PFSK-1 (cell line): Measurements from ENCODE around the gene NDEL1.

Experiments
- FOXP2 ChIP-seq: optimal IDR thresholded peaks from 2 replicates; pipeline ENCODE3; 2011; ENCODE audit warnings: borderline replicate concordance, control low read depth, inconsistent platforms; ENCODE audit not compliant: insufficient read depth; ENCODE audit errors: extremely low read length, extremely low read depth
- POLR2AphosphoS5 ChIP-seq: IDR thresholded peaks from 2 replicates; pipeline ENCODE4 v1.6.1; 2012; ENCODE audit warnings: low read depth, mild to moderate bottlenecking, control low read depth, low read length, moderate library complexity
- REST ChIP-seq, 2 experiments: IDR thresholded peaks; 2 replicates each; pipeline versions ENCODE4 v1.6.1 to v1.8.0; 2011 to 2012; ENCODE audit warnings: low read depth in 2 of 2, low read length in 2 of 2, control low read depth in 1 of 2, inconsistent platforms in 1 of 2, mild to moderate bottlenecking in 1 of 2, moderate library complexity in 1 of 2; ENCODE audit not compliant: insufficient read depth in 1 of 2
- TAF1 ChIP-seq: IDR thresholded peaks from 2 replicates; pipeline ENCODE4 v1.6.1; 2012; ENCODE audit warnings: low read length, control low read depth, borderline replicate concordance; ENCODE audit not compliant: insufficient read depth

- TF ChIP-seq POLR2AphosphoS5 = no peak
- no peak for TF ChIP-seq TAF1
- no peak for TF ChIP-seq REST (IDR thresholded peaks at IDR 0.05; ENCODE audit: insufficient read depth in 1 of 2, low read depth in 2 of 2, low read length in 2 of 2)
- no peak for TF ChIP-seq FOXP2
Measured at GRCh38 chr17:8436169-8436843, 622 bp downstream of the NDEL1 start.
